MG63 (cell line): ENCODE measurements around the gene SH3BP4. TPM values are rescaled to one million over a fixed set of nuclear protein-coding genes. Genes with fewer than 3 reads are reported as not detected.
A peak's percentile ranks its signal among the peaks of the same experiment; 100 is the strongest.

ENCODE experiments used
- DNase-seq: peaks from one replicate; pipeline ENCODE4 v3.0.0-alpha.2; 2020
- H3K27me3 ChIP-seq: fragments of 250-450 bp; sonication (Bioruptor Pico); 2 replicates; pipeline ENCODE4 v1.5.1; 2020; ENCODE audit warnings: mild to moderate bottlenecking, moderate library complexity
- H3K36me3 ChIP-seq: fragments of 250-450 bp; sonication (Bioruptor Pico); 2 replicates; pipeline ENCODE4 v1.5.1; 2020; ENCODE audit warnings: mild to moderate bottlenecking, moderate library complexity
- H3K4me3 ChIP-seq: fragments of 250-450 bp; sonication (Bioruptor Pico); 2 replicates; pipeline ENCODE4 v1.5.1; 2020; ENCODE audit warnings: mild to moderate bottlenecking, moderate library complexity
- H3K9me3 ChIP-seq: fragments of 250-450 bp; sonication (Bioruptor Pico); 2 replicates; pipeline ENCODE4 v1.5.1; 2020; ENCODE audit warnings: mild to moderate bottlenecking, moderate library complexity
- total RNA-seq: library from RNA; depleted of rRNA; stranded (reverse); fragments of >200 nt; shearing (Covaris generic); gene quantifications from 2 replicates; pipeline ENCODE4 v1.2.3, GENCODE V29; 2014; ENCODE audit warnings: low replicate concordance

Gene SH3BP4
- total RNA-seq, 1 experiment from 2014 or later = 34.2 TPM

DNA sequence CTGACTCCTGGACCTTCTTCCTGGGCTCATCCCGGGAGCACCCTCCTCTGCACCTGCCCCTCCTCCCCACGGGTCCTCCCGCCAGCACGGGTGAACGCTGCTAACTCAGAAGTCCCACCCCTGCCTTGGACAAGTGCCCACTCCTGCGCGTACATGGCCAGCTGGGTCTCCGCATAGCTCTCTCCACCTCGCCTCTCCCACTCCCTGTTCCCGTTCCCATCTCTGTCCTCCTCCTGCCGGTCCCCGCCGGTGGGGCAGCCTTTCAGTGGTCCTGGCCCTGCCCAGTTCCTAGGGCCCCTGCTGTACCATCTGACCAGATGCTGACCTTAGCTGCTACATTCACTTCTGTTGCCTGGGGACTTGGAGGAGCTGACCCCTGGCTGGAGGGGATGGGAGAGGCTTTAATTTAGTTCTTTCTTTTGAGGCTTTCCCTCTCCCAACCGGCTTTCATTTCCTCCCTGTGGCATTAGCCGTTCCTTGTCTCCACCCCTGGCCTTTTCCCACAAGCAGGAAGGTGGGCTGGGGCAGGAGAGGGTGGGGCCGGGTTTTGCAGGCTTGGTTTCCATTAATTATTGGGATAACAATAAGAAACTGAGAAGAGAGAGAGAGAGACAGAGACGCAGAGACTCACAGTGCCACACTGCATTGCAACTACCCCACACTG is 136.1 kb downstream of the SH3BP4 start:
- Histone ChIP-seq H3K27me3 (no peaks in the 10 kb centered on the region), H3K36me3 (no peaks in the 10 kb centered on the region), H3K9me3 (peaks cover 2% of the 10 kb centered on the region; the same call in 1 of the 2 replicates), H3K4me3 (no peak overlapping the region)
- no peak for DNase-seq

DNA sequence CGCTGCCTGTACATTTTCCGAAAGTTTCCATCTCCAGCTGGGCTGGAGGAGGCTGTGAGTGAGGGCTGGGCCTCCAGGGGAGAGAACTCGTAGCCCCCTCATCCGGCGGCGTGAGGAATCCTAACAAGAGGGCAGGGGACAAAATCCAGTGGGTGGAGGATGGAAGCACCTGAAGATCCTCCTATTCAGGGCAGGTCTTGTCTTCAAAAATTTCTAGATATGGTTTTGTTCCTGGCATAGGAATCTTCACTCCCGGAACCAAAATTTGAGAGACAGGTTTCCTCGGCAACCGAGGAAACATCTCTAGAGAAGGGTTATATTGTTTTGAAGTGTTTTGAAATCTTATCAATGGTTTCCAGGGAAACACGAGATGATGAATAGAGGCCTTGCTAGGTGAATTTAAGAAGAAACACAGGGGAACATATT is 136.7 kb downstream of the SH3BP4 start:
- Histone ChIP-seq H3K36me3 (no peaks in the 10 kb centered on the region), H3K9me3 (peaks cover 2% of the 10 kb centered on the region; the same call in 1 of the 2 replicates), H3K4me3 (no peak overlapping the region), H3K27me3 (no peaks in the 10 kb centered on the region)
- DNase-seq = no peak

DNA sequence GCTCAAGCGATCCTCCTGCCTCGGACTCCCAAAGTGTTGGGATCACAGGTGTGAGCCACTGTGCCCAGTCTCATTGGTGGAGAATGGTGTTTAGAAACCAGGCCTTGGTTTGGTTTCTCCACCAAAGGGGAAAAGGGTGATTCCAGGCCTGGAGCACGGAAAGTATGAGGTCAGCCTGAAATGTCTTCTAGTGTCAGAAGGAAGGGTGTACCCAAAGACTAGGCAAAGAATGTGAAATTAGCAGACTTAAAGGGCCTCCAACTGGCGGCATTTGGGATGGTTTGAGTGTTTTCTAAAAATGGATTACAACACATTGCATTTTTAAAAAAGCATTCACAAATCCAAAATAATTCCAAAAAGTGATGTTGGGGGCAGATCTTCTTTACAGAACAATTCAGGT is 139.6 kb downstream of the SH3BP4 start:
- H3K9me3 ChIP-seq = no peaks in the 10 kb centered on the region
- no peaks in the 10 kb centered on the region for H3K36me3 ChIP-seq
- no peak for DNase-seq
- H3K27me3 ChIP-seq = no peaks in the 10 kb centered on the region
- no peak overlapping the region for H3K4me3 ChIP-seq

DNA sequence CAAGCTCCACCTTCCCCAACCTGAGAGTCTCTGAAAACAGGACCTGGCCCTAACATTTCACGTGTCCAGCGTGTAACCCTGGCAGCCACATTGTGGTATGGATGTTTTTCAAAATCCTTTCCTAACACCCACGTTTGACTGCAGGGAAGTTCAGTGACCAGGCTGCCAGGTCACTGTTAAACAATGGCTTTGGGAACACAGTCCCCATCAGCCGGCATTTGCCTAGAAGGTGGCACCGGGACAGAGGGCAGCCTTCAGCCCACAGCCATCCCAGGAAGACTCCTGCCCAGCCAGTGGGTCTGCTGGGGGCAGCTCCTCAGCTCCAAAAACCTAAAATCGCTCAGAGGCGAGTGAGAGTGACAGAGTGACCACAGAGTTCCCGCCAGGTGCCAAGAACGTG is 140.2 kb downstream of the SH3BP4 start:
- Histone ChIP-seq H3K4me3 (no peak overlapping the region), H3K36me3 (no peaks in the 10 kb centered on the region), H3K9me3 (no peaks in the 10 kb centered on the region), H3K27me3 (no peaks in the 10 kb centered on the region)
- no peak for DNase-seq

DNA sequence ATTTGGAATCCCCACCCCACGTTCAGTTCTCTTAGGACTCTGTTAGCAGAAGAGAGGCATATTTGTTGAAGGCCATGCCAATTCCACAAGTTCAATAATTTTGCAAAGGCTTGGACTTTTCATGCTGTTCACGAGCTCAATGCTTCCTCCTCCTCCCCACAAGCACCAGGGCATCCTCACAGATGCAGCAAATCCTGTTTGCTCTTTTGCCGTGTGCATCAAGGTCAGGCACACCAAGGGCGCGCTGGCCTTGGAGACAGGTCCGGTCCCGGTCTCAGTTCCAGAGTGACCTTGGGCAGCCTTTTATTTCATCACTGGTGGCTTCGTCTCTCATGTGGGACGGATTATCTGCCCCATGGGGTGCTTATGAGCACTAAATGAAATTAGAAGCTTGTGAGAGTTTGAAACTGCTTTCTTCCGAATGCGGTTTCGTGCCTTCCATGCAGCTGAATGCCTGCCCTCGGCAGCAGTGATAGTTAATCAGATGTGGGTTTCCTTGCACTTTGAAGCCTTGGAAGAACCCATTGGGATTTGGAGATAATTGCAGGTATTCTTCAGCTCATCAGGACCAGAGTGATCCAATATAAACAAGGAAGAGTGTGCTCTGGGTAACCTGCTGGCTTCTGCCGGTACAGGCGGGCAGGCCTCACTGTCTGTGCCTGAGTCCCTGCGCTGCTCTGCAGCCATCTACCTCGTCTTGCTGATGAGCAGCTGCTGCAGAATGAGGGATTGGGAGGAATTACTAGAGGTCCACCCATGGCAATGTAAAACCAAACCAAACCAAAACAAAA is 140.8 kb downstream of the SH3BP4 start:
- no peaks in the 10 kb centered on the region for H3K36me3 ChIP-seq
- no peaks in the 10 kb centered on the region for H3K27me3 ChIP-seq
- no peak for DNase-seq
- H3K4me3 ChIP-seq = no peak overlapping the region
- no peaks in the 10 kb centered on the region for H3K9me3 ChIP-seq

DNA sequence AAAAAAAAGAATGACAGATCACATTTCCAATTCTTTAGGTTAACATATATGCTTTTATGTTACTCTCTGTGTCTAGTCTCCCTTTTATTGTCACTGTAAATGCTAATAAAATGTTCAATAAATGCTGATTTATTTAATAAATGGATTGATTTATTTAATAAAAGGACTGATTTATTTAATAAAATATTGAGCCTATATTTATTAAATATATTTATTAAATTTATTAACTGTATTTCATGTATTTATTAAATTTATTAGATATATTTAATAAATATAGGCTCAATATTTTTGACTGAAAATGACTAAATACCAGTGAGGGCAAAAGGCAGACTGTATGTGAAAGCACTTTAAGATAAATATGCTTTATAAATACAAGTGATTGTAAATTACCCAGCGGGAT is 142.6 kb downstream of the SH3BP4 start:
- H3K9me3 ChIP-seq = no peaks in the 10 kb centered on the region
- no peaks in the 10 kb centered on the region for H3K36me3 ChIP-seq
- H3K4me3 ChIP-seq = no peak overlapping the region
- H3K27me3 ChIP-seq = no peaks in the 10 kb centered on the region
- DNase-seq = no peak

DNA sequence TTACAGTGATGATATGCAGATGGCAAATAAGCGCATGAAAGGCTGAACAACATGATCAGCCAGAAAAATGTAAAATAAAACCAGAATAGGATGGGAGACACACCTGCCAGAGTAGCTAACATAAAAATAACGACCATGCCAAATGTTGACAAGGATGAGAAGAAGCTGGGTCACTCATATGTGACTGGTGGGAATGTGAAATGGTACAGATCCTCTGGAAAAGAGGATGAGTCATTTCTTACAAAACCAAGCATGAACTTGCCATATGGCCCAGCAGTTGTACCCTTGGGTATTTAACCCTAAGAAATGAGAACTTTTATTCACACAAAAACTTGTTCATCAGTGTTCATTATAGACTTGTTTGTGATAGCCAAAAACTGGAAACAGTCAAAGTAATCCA is 143.8 kb downstream of the SH3BP4 start:
- H3K27me3 ChIP-seq = no peaks in the 10 kb centered on the region

DNA sequence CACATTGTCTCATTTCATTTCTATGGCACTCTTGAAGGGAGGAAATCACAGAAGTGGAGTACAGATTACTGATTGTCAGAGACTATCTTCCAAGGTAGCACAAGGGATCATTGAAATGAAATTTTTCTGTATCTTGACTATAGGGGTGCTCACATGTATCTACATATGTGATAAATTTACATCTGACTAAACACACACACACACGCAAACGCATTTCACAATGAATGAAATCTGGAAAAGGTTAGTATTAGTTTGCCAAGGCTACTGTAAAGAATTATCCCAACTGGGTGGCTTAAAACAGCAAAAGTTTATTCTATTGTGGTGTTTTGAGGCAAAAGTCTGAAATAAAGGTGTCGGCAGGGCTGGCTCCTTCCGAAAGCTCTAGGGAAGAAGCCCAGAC is 144.6 kb downstream of the SH3BP4 start:
- no peaks in the 10 kb centered on the region for H3K27me3 ChIP-seq
- H3K9me3 ChIP-seq = no peaks in the 10 kb centered on the region
- no peak overlapping the region for H3K4me3 ChIP-seq
- no peaks in the 10 kb centered on the region for H3K36me3 ChIP-seq
- DNase-seq = no peak

More for the DNA sequence above, 143.8 kb downstream of the SH3BP4 start:
- no peak overlapping the region for H3K4me3 ChIP-seq
- H3K36me3 ChIP-seq = no peaks in the 10 kb centered on the region
- H3K9me3 ChIP-seq = no peaks in the 10 kb centered on the region
- no peak for DNase-seq

DNA sequence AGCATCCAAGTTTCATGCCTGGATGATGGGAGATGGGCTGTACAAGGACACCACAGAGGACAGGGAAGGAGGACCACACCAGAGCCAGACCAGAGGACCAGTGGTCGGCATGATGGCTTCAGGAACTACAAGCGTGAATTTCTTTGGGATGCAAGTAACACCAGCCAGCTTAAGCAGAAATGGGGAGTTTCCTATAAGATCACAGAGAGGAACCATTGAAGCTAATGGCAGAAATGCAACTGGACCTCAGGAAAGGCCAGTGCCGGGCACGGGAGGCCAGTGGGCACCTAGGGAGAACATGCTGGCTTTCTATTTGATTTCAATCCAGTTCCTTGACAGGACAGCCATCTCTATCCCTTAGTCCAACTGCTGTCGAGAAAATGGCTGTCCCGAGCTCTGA is 145.4 kb downstream of the SH3BP4 start:
- H3K27me3 ChIP-seq = no peaks in the 10 kb centered on the region
- H3K9me3 ChIP-seq = no peaks in the 10 kb centered on the region
- H3K4me3 ChIP-seq = no peak overlapping the region
- H3K36me3 ChIP-seq = no peaks in the 10 kb centered on the region
- no peak for DNase-seq

DNA sequence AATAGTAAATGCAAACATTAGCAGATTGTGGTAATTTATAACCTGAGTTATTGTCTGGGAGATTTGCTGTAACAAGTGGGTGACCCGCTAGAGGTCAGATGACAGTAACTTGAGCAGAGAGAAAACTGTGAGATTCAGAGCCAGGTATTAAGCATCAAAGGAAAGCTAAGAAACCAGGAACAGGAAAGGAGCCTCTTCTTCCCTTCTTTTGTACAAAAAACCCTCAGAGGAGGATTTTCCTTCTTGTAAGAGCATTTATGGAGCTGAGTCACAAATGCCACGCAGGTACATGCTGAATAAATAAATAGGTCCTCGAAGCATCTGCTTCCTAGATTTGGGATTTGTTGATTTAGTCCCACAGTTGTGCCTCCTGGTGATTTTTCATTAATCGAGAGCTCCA is 146.5 kb downstream of the SH3BP4 start:
- H3K36me3 ChIP-seq = no peaks in the 10 kb centered on the region
- no peak for DNase-seq
- H3K4me3 ChIP-seq = no peak overlapping the region
- H3K9me3 ChIP-seq = no peaks in the 10 kb centered on the region
- H3K27me3 ChIP-seq = no peaks in the 10 kb centered on the region

DNA sequence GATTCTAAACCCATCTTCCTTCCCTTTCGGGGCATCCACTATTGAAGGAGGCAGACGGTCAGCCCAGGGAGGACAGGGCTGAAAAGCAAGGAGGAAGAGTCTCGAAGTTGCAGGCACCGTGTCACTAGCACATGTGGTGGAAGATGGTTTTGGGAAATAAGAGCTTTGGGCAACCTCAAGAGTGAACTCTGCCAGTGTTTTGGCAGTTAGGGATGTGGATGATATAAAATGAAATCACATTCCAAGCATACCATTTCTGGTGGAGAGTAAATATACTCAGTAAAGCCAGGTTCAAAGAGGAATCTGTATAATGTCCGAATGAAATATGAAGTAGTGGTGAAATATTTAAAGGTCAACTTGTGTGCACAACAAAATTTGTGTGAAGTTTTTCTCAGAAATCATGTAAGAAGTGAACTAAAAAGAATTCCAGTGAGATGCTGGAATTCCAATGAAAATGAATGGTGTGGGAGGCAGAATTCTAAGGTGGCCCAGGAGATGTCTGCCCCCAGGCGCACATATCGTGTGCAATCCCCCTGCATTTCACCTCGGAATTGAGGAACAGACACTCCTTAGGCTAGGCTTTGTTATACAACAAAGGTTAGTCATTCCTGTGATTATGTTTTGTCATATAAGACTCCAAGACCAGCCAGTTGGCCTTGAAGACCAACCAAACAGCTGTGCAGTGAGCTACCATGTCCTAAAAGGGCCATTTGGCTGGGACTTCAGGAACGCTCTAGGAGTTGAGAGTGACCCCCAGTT is 147.1 kb downstream of the SH3BP4 start:
- H3K4me3 ChIP-seq = no peak overlapping the region
- no peaks in the 10 kb centered on the region for H3K27me3 ChIP-seq
- H3K36me3 ChIP-seq = no peaks in the 10 kb centered on the region
- peak; percentile 23 for DNase-seq
- H3K9me3 ChIP-seq = no peaks in the 10 kb centered on the region; the same call in 1 of the 2 replicates

DNA sequence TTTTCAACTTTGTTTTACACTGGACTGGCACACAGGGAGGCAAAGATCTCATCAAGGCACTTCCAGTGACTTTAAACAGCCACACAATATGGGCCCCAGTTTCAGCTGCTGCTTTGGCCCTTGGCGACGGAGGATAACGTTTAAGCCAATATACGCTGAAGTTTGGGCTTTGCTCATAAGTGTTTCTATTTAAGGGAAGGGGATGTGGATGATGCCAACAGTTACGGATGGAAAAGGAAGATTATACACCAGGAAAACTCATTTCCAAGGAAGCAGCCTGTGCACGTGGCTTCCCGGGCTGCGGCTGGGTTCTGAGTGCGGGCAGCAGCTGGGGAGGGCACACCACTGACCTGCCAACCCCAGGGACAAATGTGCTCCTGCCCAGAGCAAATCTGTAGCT is 151.1 kb downstream of the SH3BP4 start:
- Histone ChIP-seq H3K4me3 (no peak overlapping the region), H3K9me3 (no peaks in the 10 kb centered on the region; the same call in 1 of the 2 replicates), H3K27me3 (no peaks in the 10 kb centered on the region), H3K36me3 (no peaks in the 10 kb centered on the region)
- DNase-seq = no peak
